ENCODE results near the gene SLC5A1. TPM values are rescaled to one million over a fixed set of nuclear protein-coding genes. Genes with fewer than 3 reads are reported as not detected.

SLC5A1 gene
- total RNA-seq, 1 experiment from 2014 or later = not detected

DNA sequence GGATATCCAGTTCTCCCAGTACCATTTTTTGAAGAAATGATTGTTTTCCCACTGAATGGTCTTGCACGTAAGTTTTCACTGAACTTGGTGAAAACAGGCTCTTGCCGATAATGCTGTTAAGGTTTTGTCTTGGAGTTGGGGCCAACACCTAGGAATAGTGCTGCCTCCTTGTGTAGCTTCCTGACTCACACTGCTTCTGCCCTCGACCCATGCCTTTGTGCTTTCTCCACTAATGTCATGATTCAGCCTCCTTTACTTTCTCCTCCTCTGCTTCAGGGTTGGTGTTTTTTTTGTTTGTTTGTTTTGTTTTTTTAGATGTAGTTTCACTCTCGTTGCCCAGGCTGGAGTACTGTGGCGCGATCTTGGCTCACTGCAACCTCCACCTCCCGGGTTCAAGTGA is 30.2 kb downstream of the SLC5A1 start:
- Mint-ChIP-seq H3K9me3 (no peaks in the 10 kb centered on the region), H3K4me3 (no peak overlapping the region), H3K27me3 (ENCODE audit: low read depth) (no peaks in the 10 kb centered on the region; the same call in 1 of the 2 replicates), H3K4me1 (peaks cover 4% of the 10 kb centered on the region), H3K27ac (no peak overlapping the region), H3K36me3 (no peaks in the 10 kb centered on the region)
- ChIA-PET POLR2A (no interaction called here), CTCF (interaction anchor here (4.1 kb wide), 1 partner anchor 96 kb away, joined by 30 read pairs; no protein-coding TSS in a partner anchor)
- DNase-seq (ENCODE audit: low spot score) (no peak), ATAC-seq (no peak)
- TF ChIP-seq, protein P1, sequence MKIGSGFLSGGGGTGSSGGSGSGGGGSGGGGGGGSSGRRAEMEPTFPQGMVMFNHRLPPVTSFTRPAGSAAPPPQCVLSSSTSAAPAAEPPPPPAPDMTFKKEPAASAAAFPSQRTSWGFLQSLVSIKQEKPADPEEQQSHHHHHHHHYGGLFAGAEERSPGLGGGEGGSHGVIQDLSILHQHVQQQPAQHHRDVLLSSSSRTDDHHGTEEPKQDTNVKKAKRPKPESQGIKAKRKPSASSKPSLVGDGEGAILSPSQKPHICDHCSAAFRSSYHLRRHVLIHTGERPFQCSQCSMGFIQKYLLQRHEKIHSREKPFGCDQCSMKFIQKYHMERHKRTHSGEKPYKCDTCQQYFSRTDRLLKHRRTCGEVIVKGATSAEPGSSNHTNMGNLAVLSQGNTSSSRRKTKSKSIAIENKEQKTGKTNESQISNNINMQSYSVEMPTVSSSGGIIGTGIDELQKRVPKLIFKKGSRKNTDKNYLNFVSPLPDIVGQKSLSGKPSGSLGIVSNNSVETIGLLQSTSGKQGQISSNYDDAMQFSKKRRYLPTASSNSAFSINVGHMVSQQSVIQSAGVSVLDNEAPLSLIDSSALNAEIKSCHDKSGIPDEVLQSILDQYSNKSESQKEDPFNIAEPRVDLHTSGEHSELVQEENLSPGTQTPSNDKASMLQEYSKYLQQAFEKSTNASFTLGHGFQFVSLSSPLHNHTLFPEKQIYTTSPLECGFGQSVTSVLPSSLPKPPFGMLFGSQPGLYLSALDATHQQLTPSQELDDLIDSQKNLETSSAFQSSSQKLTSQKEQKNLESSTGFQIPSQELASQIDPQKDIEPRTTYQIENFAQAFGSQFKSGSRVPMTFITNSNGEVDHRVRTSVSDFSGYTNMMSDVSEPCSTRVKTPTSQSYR (CRISPR knock-in tag; IDR thresholded peaks at IDR 0.05) = no peak
- TF ChIP-seq USF1 (CRISPR knock-in tag; IDR thresholded peaks at IDR 0.05) = no peak
- TF ChIP-seq, protein P2, sequence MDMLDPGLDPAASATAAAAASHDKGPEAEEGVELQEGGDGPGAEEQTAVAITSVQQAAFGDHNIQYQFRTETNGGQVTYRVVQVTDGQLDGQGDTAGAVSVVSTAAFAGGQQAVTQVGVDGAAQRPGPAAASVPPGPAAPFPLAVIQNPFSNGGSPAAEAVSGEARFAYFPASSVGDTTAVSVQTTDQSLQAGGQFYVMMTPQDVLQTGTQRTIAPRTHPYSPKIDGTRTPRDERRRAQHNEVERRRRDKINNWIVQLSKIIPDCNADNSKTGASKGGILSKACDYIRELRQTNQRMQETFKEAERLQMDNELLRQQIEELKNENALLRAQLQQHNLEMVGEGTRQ (CRISPR knock-in tag; IDR thresholded peaks at IDR 0.05) = no peak
- TF ChIP-seq, protein P3, sequence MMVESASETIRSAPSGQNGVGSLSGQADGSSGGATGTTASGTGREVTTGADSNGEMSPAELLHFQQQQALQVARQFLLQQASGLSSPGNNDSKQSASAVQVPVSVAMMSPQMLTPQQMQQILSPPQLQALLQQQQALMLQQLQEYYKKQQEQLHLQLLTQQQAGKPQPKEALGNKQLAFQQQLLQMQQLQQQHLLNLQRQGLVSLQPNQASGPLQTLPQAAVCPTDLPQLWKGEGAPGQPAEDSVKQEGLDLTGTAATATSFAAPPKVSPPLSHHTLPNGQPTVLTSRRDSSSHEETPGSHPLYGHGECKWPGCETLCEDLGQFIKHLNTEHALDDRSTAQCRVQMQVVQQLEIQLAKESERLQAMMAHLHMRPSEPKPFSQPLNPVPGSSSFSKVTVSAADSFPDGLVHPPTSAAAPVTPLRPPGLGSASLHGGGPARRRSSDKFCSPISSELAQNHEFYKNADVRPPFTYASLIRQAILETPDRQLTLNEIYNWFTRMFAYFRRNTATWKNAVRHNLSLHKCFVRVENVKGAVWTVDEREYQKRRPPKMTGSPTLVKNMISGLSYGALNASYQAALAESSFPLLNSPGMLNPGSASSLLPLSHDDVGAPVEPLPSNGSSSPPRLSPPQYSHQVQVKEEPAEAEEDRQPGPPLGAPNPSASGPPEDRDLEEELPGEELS (CRISPR knock-in tag; IDR thresholded peaks at IDR 0.05) = no peak
- no peak for TF ChIP-seq E2F5 (CRISPR knock-in tag; IDR thresholded peaks at IDR 0.05)

DNA sequence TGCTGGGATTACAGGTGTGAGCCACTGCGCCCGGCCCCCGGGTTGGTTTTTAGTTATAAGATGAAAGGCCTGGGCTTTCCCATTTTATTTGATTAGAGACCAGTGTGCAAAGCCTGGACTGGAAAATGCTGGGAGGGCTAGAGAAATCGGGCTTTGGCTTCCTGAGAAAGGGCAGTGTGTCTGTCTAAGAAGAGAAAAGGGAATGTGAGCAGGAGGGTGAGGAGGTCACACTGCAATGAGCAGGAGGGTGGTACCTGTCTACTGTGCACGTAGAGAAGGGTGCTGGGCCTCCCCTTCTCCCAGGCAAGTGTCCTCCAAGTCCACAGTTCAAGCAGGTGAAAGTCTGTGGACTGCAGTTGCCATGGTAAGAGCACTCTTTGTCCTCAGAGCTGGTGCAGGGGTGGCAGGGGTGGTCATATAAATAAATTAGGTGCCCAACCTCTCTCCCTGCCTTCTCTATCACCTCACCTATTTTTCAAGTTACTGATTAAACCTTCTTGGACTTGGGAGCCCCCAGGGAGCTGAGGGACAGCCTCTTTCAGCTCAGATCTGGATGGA is 30.8 kb downstream of the SLC5A1 start:
- Mint-ChIP-seq H3K4me3 (no peak overlapping the region), H3K27ac (no peak overlapping the region), H3K27me3 (ENCODE audit: low read depth) (no peaks in the 10 kb centered on the region; the same call in 1 of the 2 replicates), H3K9me3 (no peaks in the 10 kb centered on the region), H3K4me1 (peaks cover 4% of the 10 kb centered on the region), H3K36me3 (no peaks in the 10 kb centered on the region)
- TF ChIP-seq PRRX2 (CRISPR knock-in tag; IDR thresholded peaks at IDR 0.05) (no peak), FOXP1 (CRISPR knock-in tag; IDR thresholded peaks at IDR 0.05; ENCODE audit: borderline replicate concordance) (no peak), MXD4 (CRISPR knock-in tag; IDR thresholded peaks at IDR 0.05; ENCODE audit: borderline replicate concordance) (no peak), ZNF396 (CRISPR knock-in tag; IDR thresholded peaks at IDR 0.05; ENCODE audit: borderline replicate concordance) (no peak), GABPB1 (CRISPR knock-in tag; IDR thresholded peaks at IDR 0.05) (no peak), JUN (CRISPR knock-in tag; IDR thresholded peaks at IDR 0.05) (no peak), PREB (CRISPR knock-in tag; IDR thresholded peaks at IDR 0.05; ENCODE audit: borderline replicate concordance) (no peak), ZBTB21 (CRISPR knock-in tag; IDR thresholded peaks at IDR 0.05; ENCODE audit: borderline replicate concordance) (no peak), SMAD4 (CRISPR knock-in tag; IDR thresholded peaks at IDR 0.05) (no peak)
- TF ChIP-seq, protein P4, sequence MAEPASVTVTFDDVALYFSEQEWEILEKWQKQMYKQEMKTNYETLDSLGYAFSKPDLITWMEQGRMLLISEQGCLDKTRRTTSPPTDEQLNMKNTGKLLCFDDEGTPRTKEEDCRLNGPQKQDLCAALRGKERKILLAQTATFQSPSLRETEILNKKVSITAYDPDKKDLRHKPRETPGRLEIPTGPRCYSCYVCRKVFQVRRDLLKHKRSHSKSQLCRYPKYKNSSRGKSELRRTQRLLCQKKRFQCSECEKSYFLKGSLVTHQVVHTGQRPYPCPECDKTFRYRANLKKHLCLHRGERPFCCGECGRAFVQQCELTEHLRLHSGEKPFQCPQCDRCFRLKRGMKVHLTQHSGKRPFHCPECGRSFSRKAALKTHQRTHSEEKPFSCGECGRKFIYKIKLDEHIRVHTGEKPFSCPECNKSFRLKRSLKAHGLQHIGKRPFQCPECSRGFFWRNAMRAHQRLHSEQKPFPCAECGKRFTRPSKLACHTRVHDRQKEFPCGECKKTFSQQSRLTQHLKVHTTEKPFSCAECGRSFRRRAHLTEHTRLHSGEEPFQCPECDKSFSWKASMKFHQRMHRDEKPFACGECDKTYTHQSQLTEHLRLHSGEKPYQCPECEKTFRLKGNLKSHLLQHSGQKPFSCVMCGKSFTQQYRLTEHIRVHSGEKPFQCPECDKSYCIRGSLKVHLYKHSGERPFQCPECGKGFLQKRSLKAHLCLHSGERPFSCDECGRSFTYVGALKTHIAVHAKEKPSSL (CRISPR knock-in tag; conservative IDR thresholded peaks at IDR 0.05) = no peak
- TF ChIP-seq, protein P5, sequence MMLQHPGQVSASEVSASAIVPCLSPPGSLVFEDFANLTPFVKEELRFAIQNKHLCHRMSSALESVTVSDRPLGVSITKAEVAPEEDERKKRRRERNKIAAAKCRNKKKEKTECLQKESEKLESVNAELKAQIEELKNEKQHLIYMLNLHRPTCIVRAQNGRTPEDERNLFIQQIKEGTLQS (CRISPR knock-in tag; conservative IDR thresholded peaks at IDR 0.05) = no peak
- ATAC-seq (no peak), DNase-seq (ENCODE audit: low spot score) (no peak)
- CTCF ChIA-PET = interaction anchor here (1.3 to 4.1 kb wide), 2 partner anchors 96 to 104 kb away, joined by 7 to 30 read pairs; no protein-coding TSS in a partner anchor
- POLR2A ChIA-PET = no interaction called here

All from WTC11 (cell line).